Neural cell (in vitro differentiated cells): ENCODE data around the gene CREBBP. TPM values are rescaled to one million over a fixed set of nuclear protein-coding genes. Genes with fewer than 3 reads are reported as not detected.

ENCODE experiments used
- H2AFZ ChIP-seq: fragments of 200-600, 300-800 bp; sonication (generic), shearing (Covaris generic); 2 replicates; pipeline ENCODE4 v1.6.0; 2014; ENCODE audit warnings: low read depth, mild to moderate bottlenecking, antibody characterized with exemption, low read length, moderate library complexity
- H3F3A ChIP-seq: fragments of 200-600 bp; shearing (Covaris generic); 2 replicates; pipeline ENCODE4 v1.6.1; 2016; ENCODE audit warnings: mild to moderate bottlenecking, moderate library complexity, mixed read lengths, antibody characterized with exemption, low read length; ENCODE audit not compliant: insufficient read depth, poor library complexity, severe bottlenecking
- H3K27ac ChIP-seq: fragments of 200-600, 300-800 bp; sonication (generic), shearing (Covaris generic); 2 replicates; pipeline ENCODE4 v1.5.1; 2014; ENCODE audit warnings: mild to moderate bottlenecking, low read length, moderate library complexity
- H3K27me3 ChIP-seq: fragments of 300-800, 200-600 bp; sonication (generic), shearing (Covaris generic); 2 replicates; pipeline ENCODE4 v1.6.0; 2014; ENCODE audit warnings: mild to moderate bottlenecking, low read depth, low read length, moderate library complexity; ENCODE audit not compliant: insufficient read depth
- H3K36me3 ChIP-seq: fragments of 300-800, 200-600 bp; sonication (generic), shearing (Covaris generic); 2 replicates; pipeline ENCODE4 v1.5.1; 2014; ENCODE audit warnings: mild to moderate bottlenecking, antibody characterized with exemption, low read length, moderate library complexity; ENCODE audit not compliant: insufficient read depth
- H3K4me2 ChIP-seq: fragments of 300-800, 200-600 bp; sonication (generic), shearing (Covaris generic); 2 replicates; pipeline ENCODE4 v1.6.0; 2014; ENCODE audit warnings: mild to moderate bottlenecking, low read length
- H3K4me3 ChIP-seq: fragments of 300-800, 200-600 bp; sonication (generic), shearing (Covaris generic); 2 replicates; pipeline ENCODE4 v1.5.1; 2014; ENCODE audit warnings: mild to moderate bottlenecking, low read length, moderate library complexity
- H3K79me2 ChIP-seq: fragments of 200-600 bp; shearing (Covaris generic); replicated peaks from 2 replicates; pipeline ENCODE4 v1.6.0; 2014; ENCODE audit warnings: mild to moderate bottlenecking, low read length, moderate library complexity; ENCODE audit not compliant: insufficient read depth
- H3K9ac ChIP-seq: fragments of 300-800, 200-600 bp; sonication (generic), shearing (Covaris generic); 2 replicates; pipeline ENCODE4 v1.6.1; 2016; ENCODE audit warnings: mild to moderate bottlenecking, low read length, mixed read lengths
- H3K9me2 ChIP-seq: fragments of 200-600 bp; shearing (Covaris generic); 2 replicates; pipeline ENCODE4 v1.6.1; 2016; ENCODE audit warnings: mild to moderate bottlenecking, low read length, mixed read lengths; ENCODE audit not compliant: insufficient read depth
- H3K9me3 ChIP-seq: fragments of 200-600, 300-800 bp; sonication (generic), shearing (Covaris generic); 2 replicates; pipeline ENCODE4 v1.6.1; 2016; ENCODE audit warnings: mild to moderate bottlenecking, mixed run types, low read length, moderate library complexity, mixed read lengths
- H4K20me1 ChIP-seq: fragments of 200-600 bp; shearing (Covaris generic); 2 replicates; pipeline ENCODE4 v1.6.1; 2016; ENCODE audit warnings: mild to moderate bottlenecking, mixed run types; ENCODE audit not compliant: insufficient read depth
- EP300 ChIP-seq: fragments of 450-650 bp; conservative IDR thresholded peaks from 2 replicates; pipeline ENCODE4 v1.6.1; 2014; ENCODE audit warnings: antibody characterized with exemption, mild to moderate bottlenecking, moderate library complexity; ENCODE audit not compliant: poor library complexity, severe bottlenecking
- EZH2 ChIP-seq: fragments of 200-600, 300-800 bp; shearing (Covaris generic), sonication (generic); IDR thresholded peaks from 2 replicates; pipeline ENCODE4 v1.6.1; 2014; ENCODE audit warnings: antibody characterized with exemption, low read length, borderline replicate concordance, mild to moderate bottlenecking; ENCODE audit not compliant: insufficient read depth, poor library complexity, severe bottlenecking
- MXI1 ChIP-seq: fragments of 450-650 bp; conservative IDR thresholded peaks from 2 replicates; pipeline ENCODE4 v1.6.1; 2014; ENCODE audit warnings: antibody characterized with exemption, mild to moderate bottlenecking; ENCODE audit not compliant: poor library complexity, severe bottlenecking
- POLR2AphosphoS5 ChIP-seq: IDR thresholded peaks from 2 replicates; pipeline ENCODE4 v1.6.1; 2012
- RAD21 ChIP-seq: fragments of 450-650 bp; conservative IDR thresholded peaks from 2 replicates; pipeline ENCODE4 v1.6.1; 2014; ENCODE audit warnings: antibody characterized with exemption, mild to moderate bottlenecking, moderate library complexity
- SMC3 ChIP-seq: fragments of 450-650 bp; conservative IDR thresholded peaks from 2 replicates; pipeline ENCODE4 v1.6.1; 2014; ENCODE audit warnings: antibody characterized with exemption, mild to moderate bottlenecking, moderate library complexity; ENCODE audit not compliant: poor library complexity
- TAF1 ChIP-seq: IDR thresholded peaks from 2 replicates; pipeline ENCODE4 v1.6.1; 2012; ENCODE audit warnings: low read depth
- polyA plus RNA-seq: library from polyadenylated mRNA; depleted of rRNA; stranded (reverse); fragments of >200 nt; gene quantifications from 2 replicates; pipeline ENCODE4 v1.2.3, GENCODE V29; 2014
- TF ChIP-seq, protein P1 (sequence below): IDR thresholded peaks from 2 replicates; pipeline ENCODE4 v1.6.1; 2012; ENCODE audit warnings: borderline replicate concordance
- TF ChIP-seq, protein P2 (sequence below): fragments of 450-650 bp; IDR thresholded peaks from 2 replicates; pipeline ENCODE4 v1.5.1; 2014; ENCODE audit warnings: antibody characterized with exemption, mild to moderate bottlenecking, moderate library complexity; ENCODE audit not compliant: poor library complexity, severe bottlenecking

CREBBP gene
- polyA plus RNA-seq, 1 donor from 2014 or later = 3.3 TPM

DNA sequence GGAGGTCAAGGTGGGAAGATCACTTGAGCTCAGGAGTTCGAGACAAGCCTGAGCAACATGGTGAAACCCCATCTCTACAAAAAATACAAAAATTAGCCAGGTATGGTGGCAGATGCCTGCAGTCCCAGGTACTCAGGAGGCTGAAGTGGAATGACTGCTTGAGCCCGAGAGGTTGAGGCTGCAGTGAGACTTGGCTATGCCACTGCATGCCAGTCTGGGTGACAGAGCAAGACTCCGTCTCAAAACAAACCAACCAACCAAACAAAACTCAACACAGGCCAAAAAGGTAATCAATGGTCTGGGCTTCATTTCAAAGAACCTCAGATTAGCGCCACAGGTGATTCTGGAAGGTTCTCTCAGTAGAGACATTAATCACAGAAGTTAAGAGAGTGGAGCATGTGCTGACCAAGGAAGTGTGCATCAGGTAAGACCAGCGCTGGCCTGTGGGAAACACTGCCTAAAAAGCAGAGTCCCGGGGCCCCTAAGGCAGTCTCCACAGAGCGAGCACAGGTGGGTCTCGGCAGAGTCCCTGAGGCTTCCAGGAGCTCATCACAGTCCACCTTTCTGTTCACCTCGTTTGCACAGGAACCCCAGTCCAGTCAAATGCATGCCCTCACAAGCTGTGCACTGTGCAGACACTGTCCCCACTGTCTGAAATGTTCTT is 91.7 kb downstream of the CREBBP start:
- H4K20me1 ChIP-seq = no peaks in the 10 kb centered on the region

DNA sequence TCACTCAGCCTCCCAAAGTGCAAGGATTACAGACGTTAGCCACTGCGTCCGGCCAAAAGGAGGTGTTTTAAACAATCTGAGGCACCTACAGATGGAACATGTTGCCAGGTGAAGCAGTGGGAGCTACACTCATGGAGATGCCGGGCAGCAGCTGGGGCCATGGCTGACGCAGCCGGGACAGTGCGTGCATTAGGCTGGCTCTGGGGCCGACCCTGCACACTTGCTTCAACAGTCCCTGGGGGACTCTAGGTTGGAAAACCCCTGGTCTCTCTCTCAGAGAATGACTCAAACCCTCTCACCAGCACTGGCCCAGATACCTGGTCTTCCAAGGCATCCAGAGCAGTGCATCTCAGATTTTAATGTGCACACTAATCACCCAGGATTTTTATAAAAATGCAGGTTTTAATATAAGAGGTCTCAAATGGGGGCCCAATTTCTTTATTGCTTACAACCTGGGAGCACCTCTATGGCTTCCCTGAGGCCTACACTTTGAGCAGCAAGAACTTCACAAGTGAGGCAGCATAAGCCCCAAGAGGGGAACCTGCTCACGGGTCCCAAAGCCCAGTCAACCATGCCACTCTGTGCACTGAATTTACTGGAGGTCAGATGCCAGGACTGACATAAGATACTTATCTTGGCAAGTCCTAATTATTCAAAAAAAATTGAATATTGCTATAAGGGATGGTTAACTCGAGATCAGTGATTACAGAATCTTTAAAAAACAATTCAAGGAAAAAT is 92.4 kb downstream of the CREBBP start:
- H3F3A ChIP-seq = no peaks in the 10 kb centered on the region
- no peak overlapping the region for H3K9ac ChIP-seq
- no peaks in the 10 kb centered on the region for H3K27me3 ChIP-seq
- H3K9me2 ChIP-seq = no peaks in the 10 kb centered on the region
- no peak overlapping the region for H3K27ac ChIP-seq
- H3K4me2 ChIP-seq = no peak overlapping the region
- H3K9me3 ChIP-seq = no peaks in the 10 kb centered on the region
- H3K4me3 ChIP-seq = no peak overlapping the region
- no peaks in the 10 kb centered on the region for H4K20me1 ChIP-seq
- H3K79me2 ChIP-seq = peaks cover 44% of the 10 kb centered on the region
- H2AFZ ChIP-seq = no peak overlapping the region
- H3K36me3 ChIP-seq = no peaks in the 10 kb centered on the region
- TF ChIP-seq POLR2AphosphoS5 (no peak), EP300 (no peak), EZH2 (no peak), TAF1 (no peak), MXI1 (no peak), SMC3 (no peak)
- TF ChIP-seq, protein P1, sequence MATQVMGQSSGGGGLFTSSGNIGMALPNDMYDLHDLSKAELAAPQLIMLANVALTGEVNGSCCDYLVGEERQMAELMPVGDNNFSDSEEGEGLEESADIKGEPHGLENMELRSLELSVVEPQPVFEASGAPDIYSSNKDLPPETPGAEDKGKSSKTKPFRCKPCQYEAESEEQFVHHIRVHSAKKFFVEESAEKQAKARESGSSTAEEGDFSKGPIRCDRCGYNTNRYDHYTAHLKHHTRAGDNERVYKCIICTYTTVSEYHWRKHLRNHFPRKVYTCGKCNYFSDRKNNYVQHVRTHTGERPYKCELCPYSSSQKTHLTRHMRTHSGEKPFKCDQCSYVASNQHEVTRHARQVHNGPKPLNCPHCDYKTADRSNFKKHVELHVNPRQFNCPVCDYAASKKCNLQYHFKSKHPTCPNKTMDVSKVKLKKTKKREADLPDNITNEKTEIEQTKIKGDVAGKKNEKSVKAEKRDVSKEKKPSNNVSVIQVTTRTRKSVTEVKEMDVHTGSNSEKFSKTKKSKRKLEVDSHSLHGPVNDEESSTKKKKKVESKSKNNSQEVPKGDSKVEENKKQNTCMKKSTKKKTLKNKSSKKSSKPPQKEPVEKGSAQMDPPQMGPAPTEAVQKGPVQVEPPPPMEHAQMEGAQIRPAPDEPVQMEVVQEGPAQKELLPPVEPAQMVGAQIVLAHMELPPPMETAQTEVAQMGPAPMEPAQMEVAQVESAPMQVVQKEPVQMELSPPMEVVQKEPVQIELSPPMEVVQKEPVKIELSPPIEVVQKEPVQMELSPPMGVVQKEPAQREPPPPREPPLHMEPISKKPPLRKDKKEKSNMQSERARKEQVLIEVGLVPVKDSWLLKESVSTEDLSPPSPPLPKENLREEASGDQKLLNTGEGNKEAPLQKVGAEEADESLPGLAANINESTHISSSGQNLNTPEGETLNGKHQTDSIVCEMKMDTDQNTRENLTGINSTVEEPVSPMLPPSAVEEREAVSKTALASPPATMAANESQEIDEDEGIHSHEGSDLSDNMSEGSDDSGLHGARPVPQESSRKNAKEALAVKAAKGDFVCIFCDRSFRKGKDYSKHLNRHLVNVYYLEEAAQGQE = no peak
- TF ChIP-seq, protein P2, sequence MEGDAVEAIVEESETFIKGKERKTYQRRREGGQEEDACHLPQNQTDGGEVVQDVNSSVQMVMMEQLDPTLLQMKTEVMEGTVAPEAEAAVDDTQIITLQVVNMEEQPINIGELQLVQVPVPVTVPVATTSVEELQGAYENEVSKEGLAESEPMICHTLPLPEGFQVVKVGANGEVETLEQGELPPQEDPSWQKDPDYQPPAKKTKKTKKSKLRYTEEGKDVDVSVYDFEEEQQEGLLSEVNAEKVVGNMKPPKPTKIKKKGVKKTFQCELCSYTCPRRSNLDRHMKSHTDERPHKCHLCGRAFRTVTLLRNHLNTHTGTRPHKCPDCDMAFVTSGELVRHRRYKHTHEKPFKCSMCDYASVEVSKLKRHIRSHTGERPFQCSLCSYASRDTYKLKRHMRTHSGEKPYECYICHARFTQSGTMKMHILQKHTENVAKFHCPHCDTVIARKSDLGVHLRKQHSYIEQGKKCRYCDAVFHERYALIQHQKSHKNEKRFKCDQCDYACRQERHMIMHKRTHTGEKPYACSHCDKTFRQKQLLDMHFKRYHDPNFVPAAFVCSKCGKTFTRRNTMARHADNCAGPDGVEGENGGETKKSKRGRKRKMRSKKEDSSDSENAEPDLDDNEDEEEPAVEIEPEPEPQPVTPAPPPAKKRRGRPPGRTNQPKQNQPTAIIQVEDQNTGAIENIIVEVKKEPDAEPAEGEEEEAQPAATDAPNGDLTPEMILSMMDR = no peak

More for the DNA sequence above, 91.7 kb downstream of the CREBBP start:
- Histone ChIP-seq H3F3A (no peaks in the 10 kb centered on the region), H3K4me2 (no peak overlapping the region), H3K9me2 (no peaks in the 10 kb centered on the region), H3K27me3 (no peaks in the 10 kb centered on the region), H3K4me3 (no peak overlapping the region), H3K9ac (no peak overlapping the region), H2AFZ (no peak overlapping the region), H3K79me2 (peaks cover 45% of the 10 kb centered on the region), H3K36me3 (no peaks in the 10 kb centered on the region), H3K27ac (no peak overlapping the region), H3K9me3 (no peaks in the 10 kb centered on the region)
- TF ChIP-seq SMC3 (no peak), MXI1 (no peak), POLR2AphosphoS5 (no peak), RAD21 (no peak), TAF1 (no peak), EZH2 (no peak), EP300 (no peak)
- TF ChIP-seq, protein P2 = no peak
- TF ChIP-seq, protein P1 = no peak
